ENCODE measurements around the gene OR52N5. TPM values are rescaled to one million over a fixed set of nuclear protein-coding genes. Genes with fewer than 3 reads are reported as not detected.

Gene OR52N5
- total and polyA plus RNA-seq, 9 donors = 0.11 TPM; not detected in 8

DNA sequence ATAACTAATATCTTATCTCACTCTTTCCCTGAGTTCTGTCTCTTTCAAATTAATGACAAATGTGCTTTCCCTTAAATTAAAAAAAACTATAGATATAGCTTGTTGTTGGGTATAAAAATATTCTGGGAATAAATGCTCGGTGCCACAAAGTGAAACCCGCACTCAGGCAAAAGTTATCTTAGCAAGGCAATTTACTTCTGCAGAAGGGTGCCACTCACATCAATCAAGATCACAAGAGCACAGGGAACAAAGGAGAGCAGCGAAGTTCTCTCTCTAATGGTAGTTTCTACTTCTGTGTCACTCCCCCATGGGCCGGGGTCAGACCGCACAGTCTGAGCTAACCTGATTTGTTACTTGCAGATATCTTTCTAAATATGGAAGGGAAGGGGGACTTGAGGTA, 20.8 kb upstream of the OR52N5 start:
- Histone ChIP-seq H3K4me1 (ENCODE audit: insufficient read depth) (no peaks in the 10 kb centered on the region), H3K36me3 (no peaks in the 10 kb centered on the region), H3K4me3 (no peak overlapping the region), H3K27me3 (no peaks in the 10 kb centered on the region), H3K9me3 (no peaks in the 10 kb centered on the region), H3K27ac (no peak overlapping the region)
- intact Hi-C loops (cut with DNase I) = loop anchor here in 2 of 4 donors (10.0 kb wide), 2 partner anchors 339 to 599 kb away; partner anchors contain the start of gene OR51V1 (in 1 of the 2)
- TF ChIP-seq EP300 (IDR thresholded peaks at IDR 0.05) (no peak), POLR2A (IDR thresholded peaks at IDR 0.05) (no peak)
- TF ChIP-seq, protein P1, sequence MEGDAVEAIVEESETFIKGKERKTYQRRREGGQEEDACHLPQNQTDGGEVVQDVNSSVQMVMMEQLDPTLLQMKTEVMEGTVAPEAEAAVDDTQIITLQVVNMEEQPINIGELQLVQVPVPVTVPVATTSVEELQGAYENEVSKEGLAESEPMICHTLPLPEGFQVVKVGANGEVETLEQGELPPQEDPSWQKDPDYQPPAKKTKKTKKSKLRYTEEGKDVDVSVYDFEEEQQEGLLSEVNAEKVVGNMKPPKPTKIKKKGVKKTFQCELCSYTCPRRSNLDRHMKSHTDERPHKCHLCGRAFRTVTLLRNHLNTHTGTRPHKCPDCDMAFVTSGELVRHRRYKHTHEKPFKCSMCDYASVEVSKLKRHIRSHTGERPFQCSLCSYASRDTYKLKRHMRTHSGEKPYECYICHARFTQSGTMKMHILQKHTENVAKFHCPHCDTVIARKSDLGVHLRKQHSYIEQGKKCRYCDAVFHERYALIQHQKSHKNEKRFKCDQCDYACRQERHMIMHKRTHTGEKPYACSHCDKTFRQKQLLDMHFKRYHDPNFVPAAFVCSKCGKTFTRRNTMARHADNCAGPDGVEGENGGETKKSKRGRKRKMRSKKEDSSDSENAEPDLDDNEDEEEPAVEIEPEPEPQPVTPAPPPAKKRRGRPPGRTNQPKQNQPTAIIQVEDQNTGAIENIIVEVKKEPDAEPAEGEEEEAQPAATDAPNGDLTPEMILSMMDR (IDR thresholded peaks at IDR 0.05) = no peak
- no peak for DNase-seq
- 77 to 85% (median 82%) methylated on average over 5 of the region's 5 CpGs for WGBS, 3 donors

DNA sequence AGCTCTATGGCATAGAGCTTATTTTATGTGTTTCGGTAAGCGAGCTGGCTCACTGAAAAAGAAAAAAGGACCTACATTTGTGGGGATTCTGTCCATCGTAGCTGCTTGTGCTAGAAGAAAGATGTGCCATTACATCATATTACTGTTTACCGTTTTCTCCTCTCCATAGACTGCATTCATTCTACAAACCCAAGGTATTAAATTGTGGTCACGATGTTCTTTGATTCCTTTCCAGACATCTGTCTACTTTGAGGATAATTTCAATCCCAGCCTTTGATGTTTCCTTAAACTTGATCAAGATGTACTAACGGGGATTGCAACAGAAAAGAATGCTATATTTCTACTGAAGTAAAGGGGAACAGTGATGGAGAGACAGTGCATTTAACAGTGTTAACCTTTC, 13.4 kb upstream of the OR52N5 start:
- no peak for DNase-seq
- H3K27me3 ChIP-seq = no peaks in the 10 kb centered on the region
- TF ChIP-seq EP300 (IDR thresholded peaks at IDR 0.05) (no peak), POLR2A (IDR thresholded peaks at IDR 0.05) (no peak)
- TF ChIP-seq, protein P1 (IDR thresholded peaks at IDR 0.05) = no peak
- 76 to 81% (median 78%) methylated on average over 6 of the region's 6 CpGs for WGBS, 3 donors
- no peaks in the 10 kb centered on the region for H3K36me3 ChIP-seq
- H3K27ac ChIP-seq = no peak overlapping the region
- intact Hi-C loops (cut with DNase I) = no loop called here
- H3K4me3 ChIP-seq = no peak overlapping the region
- no peaks in the 10 kb centered on the region for H3K4me1 ChIP-seq (ENCODE audit: insufficient read depth)
- H3K9me3 ChIP-seq = no peaks in the 10 kb centered on the region

DNA sequence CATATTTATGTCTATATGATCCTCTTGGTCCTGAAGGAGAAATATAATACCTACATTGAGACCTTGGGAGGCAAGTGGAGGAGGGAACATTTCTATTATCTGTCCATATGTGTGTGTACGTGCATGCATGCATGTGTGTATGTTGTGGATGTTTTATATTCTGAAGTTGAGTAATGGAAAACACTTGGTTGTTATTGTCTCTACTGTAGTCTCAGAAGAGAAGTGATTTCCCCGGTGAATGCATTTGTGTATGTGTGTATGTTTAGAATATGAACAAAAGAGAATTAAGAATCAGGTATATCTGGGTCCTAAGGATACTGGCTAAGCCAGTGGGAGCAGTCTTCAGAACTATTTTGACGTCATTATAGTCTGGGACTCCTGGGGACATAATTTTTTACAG, 8.0 kb upstream of the OR52N5 start, which contains the start of gene OR52N1:
TSS of gene OR52N1 (minus strand) at position 101 of the 400 bp plus-strand sequence. CDS start 2,449 bp downstream, outside the sequence.
- 59 to 69% (median 68%) methylated on average over 3 of the region's 3 CpGs for whole genome bisulfite sequencing, 3 donors
- TF ChIP-seq EP300 (IDR thresholded peaks at IDR 0.05) = no peak
- TF ChIP-seq, protein P1 (IDR thresholded peaks at IDR 0.05) = no peak
- no peak for TF ChIP-seq POLR2A (IDR thresholded peaks at IDR 0.05)
- intact Hi-C loops (cut with DNase I) = no loop called here

DNA sequence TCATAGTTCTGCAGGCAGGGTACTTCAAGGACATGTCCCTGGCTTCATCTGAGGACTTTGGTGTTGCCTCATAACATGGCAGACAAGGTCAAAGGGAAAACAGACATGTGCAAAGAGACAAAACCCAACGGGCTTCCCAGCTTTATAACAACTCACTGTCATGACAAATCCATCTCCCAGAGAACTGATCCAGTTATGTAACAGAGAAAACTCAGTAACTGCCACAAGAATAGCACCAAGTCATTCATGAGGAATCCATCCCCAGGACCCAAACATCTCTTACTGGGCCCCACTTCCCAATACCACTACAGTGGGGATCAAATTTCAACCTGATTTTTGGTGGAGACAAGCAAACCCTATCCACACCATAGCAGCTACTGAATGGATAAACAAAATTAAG, 16.1 kb downstream of the OR52N5 start:
- Histone ChIP-seq H3K9me3 (no peaks in the 10 kb centered on the region), H3K4me1 (ENCODE audit: insufficient read depth) (no peaks in the 10 kb centered on the region), H3K36me3 (no peaks in the 10 kb centered on the region), H3K27me3 (no peaks in the 10 kb centered on the region), H3K4me3 (no peak overlapping the region), H3K27ac (no peak overlapping the region)
- intact Hi-C loops (cut with DNase I) = no loop called here
- 53 to 91% (median 65%) methylated on average over 1 of the region's 1 CpG for WGBS, 3 donors
- no peak for DNase-seq
- TF ChIP-seq, protein P1 (IDR thresholded peaks at IDR 0.05) = no peak
- no peak for TF ChIP-seq EP300 (IDR thresholded peaks at IDR 0.05)
- TF ChIP-seq POLR2A (IDR thresholded peaks at IDR 0.05) = no peak

More for the DNA sequence above, 8.0 kb upstream of the OR52N5 start, which contains the start of gene OR52N1:
- Histone ChIP-seq H3K27ac (no peak within 1 kb of the TSS), H3K4me1 (ENCODE audit: insufficient read depth) (no peaks in the 10 kb centered on the region), H3K4me3 (no peak within 1 kb of the TSS), H3K9me3 (no peaks in the 10 kb centered on the region), H3K27me3 (no peaks in the 10 kb centered on the region), H3K36me3 (no peaks in the 10 kb centered on the region)
- no peak for DNase-seq

All from ovary (tissue), 9 donors.